OCI-LY7 (cell line): ENCODE measurements around the gene NRCAM. TPM values are rescaled to one million over a fixed set of nuclear protein-coding genes. Genes with fewer than 3 reads are reported as not detected.

Source experiments
- BruUV-seq: library from RNA; stranded (reverse); fragments of 400-500 nt; replicated peaks from 2 replicates; lab custom pipeline; 2021; lab: Mats Ljungman, UMichigan
- CTCF ChIA-PET: fragments of 300-600 bp; sonication (Branson Sonifier 250); formaldehyde crosslinking; loops from one replicate; lab custom pipeline; 2022; ENCODE audit warnings: antibody characterized with exemption; ENCODE audit not compliant: unreplicated experiment; lab: Charles Lee
- POLR2A ChIA-PET: fragments of 300-600 bp; sonication (Branson Sonifier 250); formaldehyde crosslinking; loops from one replicate; lab custom pipeline; 2022; ENCODE audit warnings: antibody characterized with exemption; lab: Charles Lee
- DNase-seq: peaks from one replicate; pipeline ENCODE4 v3.0.0-alpha.2; 2015; ENCODE audit warnings: low spot score
- H2AFZ ChIP-seq: fragments of 200-600 bp; sonication (generic), shearing (Covaris generic); 2 replicates; pipeline ENCODE4 v1.6.1; 2014; ENCODE audit warnings: mild to moderate bottlenecking, antibody characterized with exemption, low read length, moderate library complexity
- H3K27ac ChIP-seq: fragments of 200-600 bp; sonication (generic); 2 replicates; pipeline ENCODE4 v1.5.1; 2014; ENCODE audit warnings: mixed run types, low read depth, mild to moderate bottlenecking, moderate library complexity, low read length, inconsistent platforms; ENCODE audit not compliant: poor library complexity, severe bottlenecking
- H3K36me3 ChIP-seq: fragments of 200-600 bp; sonication (generic); 2 replicates; pipeline ENCODE4 v1.6.1; 2014; ENCODE audit warnings: mild to moderate bottlenecking, antibody characterized with exemption, low read length, moderate library complexity, mixed read lengths; ENCODE audit not compliant: insufficient read depth
- H3K4me1 ChIP-seq: fragments of 200-600 bp; sonication (generic); 2 replicates; pipeline ENCODE4 v1.5.1; 2014; ENCODE audit warnings: mild to moderate bottlenecking, low read length; ENCODE audit not compliant: insufficient read depth, poor library complexity, severe bottlenecking
- H3K4me2 ChIP-seq: fragments of 200-600 bp; sonication (generic); 2 replicates; pipeline ENCODE4 v1.6.1; 2014; ENCODE audit warnings: mild to moderate bottlenecking, low read length
- H3K4me3 ChIP-seq: fragments of 200-600 bp; sonication (generic); 2 replicates; pipeline ENCODE4 v1.5.1; 2014; ENCODE audit warnings: mild to moderate bottlenecking, low read depth, low read length; ENCODE audit not compliant: poor library complexity, severe bottlenecking
- H3K79me2 ChIP-seq: fragments of 200-600 bp; sonication (generic); 2 replicates; pipeline ENCODE4 v1.6.1; 2016; ENCODE audit warnings: low read depth, mild to moderate bottlenecking, low read length, moderate library complexity, mixed read lengths; ENCODE audit not compliant: insufficient read depth
- H3K9me2 ChIP-seq: fragments of 200-600 bp; sonication (generic); 2 replicates; pipeline ENCODE4 v1.6.1; 2016; ENCODE audit warnings: mild to moderate bottlenecking, low read length, mixed read lengths; ENCODE audit not compliant: insufficient read depth
- H3K9me3 ChIP-seq: fragments of 200-600 bp; sonication (generic); 2 replicates; pipeline ENCODE4 v1.6.1; 2014; ENCODE audit warnings: mild to moderate bottlenecking, mixed run types, low read length, mixed read lengths
- H4K20me1 ChIP-seq: fragments of 200-600 bp; sonication (generic); 2 replicates; pipeline ENCODE4 v1.6.1; 2014; ENCODE audit warnings: mild to moderate bottlenecking, antibody characterized with exemption, low read length, moderate library complexity, mixed read lengths; ENCODE audit not compliant: insufficient read depth
- CTCF ChIP-seq: fragments of 200-600 bp; sonication (generic); conservative IDR thresholded peaks from 2 replicates; pipeline ENCODE4 v1.5.1; 2014; ENCODE audit warnings: mild to moderate bottlenecking, antibody characterized with exemption, low read length, moderate library complexity, mixed read lengths
- EZH2phosphoT487 ChIP-seq: fragments of 200-600 bp; sonication (generic); IDR thresholded peaks from 2 replicates; pipeline ENCODE4 v1.6.1; 2018; ENCODE audit warnings: low read depth, borderline replicate concordance, mild to moderate bottlenecking, mixed run types, antibody characterized with exemption, low read length, moderate library complexity, mixed read lengths
- intact Hi-C: fragments of 100-400 bp; cut with micrococcal nuclease; formaldehyde crosslinking; loops from one replicate; pipeline ENCODE4 v1.10.0; 2022; ENCODE audit not compliant: unreplicated experiment
- total RNA-seq, 2 experiments: library from RNA; depleted of rRNA in 1 of 2; stranded (reverse); fragments of >200 nt in 1 of 2; shearing (Covaris generic) in 1 of 2; gene quantifications; 2 replicates each; pipeline ENCODE4 v1.2.3, GENCODE V29; 2014 to 2022

The NRCAM gene
- total RNA-seq, 2 experiments from 2014 or later, result not detected

- intact Hi-C loops, result no loop called here
- H3K4me1 ChIP-seq, result no peaks in the 10 kb centered on the region
- no peak overlapping the region for H3K4me2 ChIP-seq
- ChIA-PET CTCF (no interaction called here), POLR2A (no interaction called here)
- DNase-seq, result no peak
- H3K9me3 ChIP-seq, result no peaks in the 10 kb centered on the region
- H3K27ac ChIP-seq, result no peak overlapping the region
- no peak for TF ChIP-seq CTCF
- no peak for TF ChIP-seq EZH2phosphoT487
- H3K9me2 ChIP-seq, result no peaks in the 10 kb centered on the region; the same call in 1 of the 2 replicates
- no peak overlapping the region for H2AFZ ChIP-seq
- H3K79me2 ChIP-seq, result no peaks in the 10 kb centered on the region
- H3K4me3 ChIP-seq, result no peak overlapping the region
- H4K20me1 ChIP-seq, result no peaks in the 10 kb centered on the region
- H3K36me3 ChIP-seq, result no peaks in the 10 kb centered on the region
- no TSS peak for BruUV-seq
These were observed 149.0 kb downstream of the NRCAM start for GRCh38 chr7:108307194-108307593.

GRCh38 chr7:108303332-108303731 lies 152.9 kb downstream of the NRCAM start:
- ChIA-PET CTCF (no interaction called here), POLR2A (interaction anchor here (0.8 kb wide), 1 partner anchor 11 kb away, joined by 3 read pairs; no protein-coding TSS in a partner anchor)
- no peaks in the 10 kb centered on the region; the same call in 1 of the 2 replicates for H3K9me2 ChIP-seq
- H3K4me1 ChIP-seq, result no peaks in the 10 kb centered on the region
- H3K36me3 ChIP-seq, result no peaks in the 10 kb centered on the region
- no peak overlapping the region for H3K4me3 ChIP-seq
- H3K79me2 ChIP-seq, result no peaks in the 10 kb centered on the region
- H3K9me3 ChIP-seq, result no peaks in the 10 kb centered on the region
- no peak overlapping the region for H3K4me2 ChIP-seq
- BruUV-seq, result no TSS peak
- no peaks in the 10 kb centered on the region for H4K20me1 ChIP-seq
- intact Hi-C loops, result no loop called here
- H2AFZ ChIP-seq, result no peak overlapping the region
- no peak for TF ChIP-seq CTCF
- TF ChIP-seq EZH2phosphoT487, result no peak
- no peak for DNase-seq
- H3K27ac ChIP-seq, result no peak overlapping the region

- CTCF ChIA-PET, result no interaction called here
- Histone ChIP-seq H3K79me2 (no peaks in the 10 kb centered on the region), H2AFZ (no peak overlapping the region), H3K4me2 (no peak overlapping the region), H3K36me3 (no peaks in the 10 kb centered on the region), H3K4me3 (no peak overlapping the region), H4K20me1 (no peaks in the 10 kb centered on the region), H3K27ac (no peak overlapping the region), H3K9me3 (no peaks in the 10 kb centered on the region), H3K4me1 (no peaks in the 10 kb centered on the region), H3K9me2 (no peaks in the 10 kb centered on the region; the same call in 1 of the 2 replicates)
- POLR2A ChIA-PET, result no interaction called here
- intact Hi-C loops, result no loop called here
- TF ChIP-seq EZH2phosphoT487, result no peak
- no peak for TF ChIP-seq CTCF
- no TSS peak for BruUV-seq
- DNase-seq, result no peak
These were observed 154.8 kb downstream of the NRCAM start for GRCh38 chr7:108301387-108301786.
